Measurements from ENCODE around the gene U2SURP. TPM values are rescaled to one million over a fixed set of nuclear protein-coding genes. Genes with fewer than 3 reads are reported as not detected.

U2SURP gene
- total RNA-seq, 1 experiment from 2014 or later, result 125 TPM

GRCh38 chr3:142982038-142982773, 19.2 kb upstream of the U2SURP start:
- TF ChIP-seq, protein P1, sequence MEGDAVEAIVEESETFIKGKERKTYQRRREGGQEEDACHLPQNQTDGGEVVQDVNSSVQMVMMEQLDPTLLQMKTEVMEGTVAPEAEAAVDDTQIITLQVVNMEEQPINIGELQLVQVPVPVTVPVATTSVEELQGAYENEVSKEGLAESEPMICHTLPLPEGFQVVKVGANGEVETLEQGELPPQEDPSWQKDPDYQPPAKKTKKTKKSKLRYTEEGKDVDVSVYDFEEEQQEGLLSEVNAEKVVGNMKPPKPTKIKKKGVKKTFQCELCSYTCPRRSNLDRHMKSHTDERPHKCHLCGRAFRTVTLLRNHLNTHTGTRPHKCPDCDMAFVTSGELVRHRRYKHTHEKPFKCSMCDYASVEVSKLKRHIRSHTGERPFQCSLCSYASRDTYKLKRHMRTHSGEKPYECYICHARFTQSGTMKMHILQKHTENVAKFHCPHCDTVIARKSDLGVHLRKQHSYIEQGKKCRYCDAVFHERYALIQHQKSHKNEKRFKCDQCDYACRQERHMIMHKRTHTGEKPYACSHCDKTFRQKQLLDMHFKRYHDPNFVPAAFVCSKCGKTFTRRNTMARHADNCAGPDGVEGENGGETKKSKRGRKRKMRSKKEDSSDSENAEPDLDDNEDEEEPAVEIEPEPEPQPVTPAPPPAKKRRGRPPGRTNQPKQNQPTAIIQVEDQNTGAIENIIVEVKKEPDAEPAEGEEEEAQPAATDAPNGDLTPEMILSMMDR (IDR thresholded peaks at IDR 0.05; ENCODE audit: insufficient read depth in 1 of 2, low read depth in 1 of 2, low read length in 1 of 2, severe bottlenecking in 1 of 2, unreplicated experiment in 1 of 2), result no peak
- CTCF ChIA-PET, result no interaction called here

GRCh38 chr3:142983318-142983717, 18.1 kb upstream of the U2SURP start:
- BruUV-seq (replicated peaks), result no TSS peak
- intact Hi-C loops (cut with micrococcal nuclease; ENCODE audit: unreplicated experiment), result no loop called here
- no peaks in the 10 kb centered on the region for H3K36me3 ChIP-seq (ENCODE audit: control insufficient read depth, insufficient read depth, low read length)
- no peak for DNase-seq
- H3K27me3 ChIP-seq (replicated peaks; ENCODE audit: control insufficient read depth, insufficient read depth, low read length), result no peaks in the 10 kb centered on the region
- no peaks in the 10 kb centered on the region for H3K9me3 Mint-ChIP-seq (ENCODE audit: unreplicated experiment)
- TF ChIP-seq, protein P1 (IDR thresholded peaks at IDR 0.05; ENCODE audit: insufficient read depth in 1 of 2, low read depth in 1 of 2, low read length in 1 of 2, severe bottlenecking in 1 of 2, unreplicated experiment in 1 of 2), result no peak
- H3K4me1 ChIP-seq, result no peaks in the 10 kb centered on the region
- H3K27ac Mint-ChIP-seq (ENCODE audit: unreplicated experiment), result no peak overlapping the region
- H3K4me1 Mint-ChIP-seq (ENCODE audit: low read depth, unreplicated experiment), result no peaks in the 10 kb centered on the region
- ChIA-PET CTCF (no interaction called here), POLR2A (no interaction called here)
- H3K27me3 Mint-ChIP-seq (ENCODE audit: insufficient read depth, unreplicated experiment), result peaks cover 14% of the 10 kb centered on the region
- no peak overlapping the region for H3K4me3 Mint-ChIP-seq (ENCODE audit: unreplicated experiment)
- no peaks in the 10 kb centered on the region for H3K36me3 Mint-ChIP-seq (ENCODE audit: insufficient read depth, unreplicated experiment)
- H3K9me3 ChIP-seq, result no peaks in the 10 kb centered on the region
- H3K4me3 ChIP-seq (ENCODE audit: low read depth, low read length), result no peak overlapping the region

More at GRCh38 chr3:142982038-142982773, 19.2 kb upstream of the U2SURP start:
- intact Hi-C loops (cut with micrococcal nuclease; ENCODE audit: unreplicated experiment), result no loop called here
- no peaks in the 10 kb centered on the region for H3K4me1 Mint-ChIP-seq (ENCODE audit: low read depth, unreplicated experiment)
- H3K27me3 Mint-ChIP-seq (ENCODE audit: insufficient read depth, unreplicated experiment), result peaks cover 14% of the 10 kb centered on the region
- H3K9me3 ChIP-seq, result no peaks in the 10 kb centered on the region
- no peak overlapping the region for H3K4me3 ChIP-seq (ENCODE audit: low read depth, low read length)
- no peaks in the 10 kb centered on the region for H3K4me1 ChIP-seq
- no peak for DNase-seq
- H3K9me3 Mint-ChIP-seq (ENCODE audit: unreplicated experiment), result no peaks in the 10 kb centered on the region
- H3K27ac Mint-ChIP-seq (ENCODE audit: unreplicated experiment), result no peak overlapping the region
- BruUV-seq (replicated peaks), result no TSS peak
- no peaks in the 10 kb centered on the region for H3K27me3 ChIP-seq (replicated peaks; ENCODE audit: control insufficient read depth, insufficient read depth, low read length)
- H3K4me3 Mint-ChIP-seq (ENCODE audit: unreplicated experiment), result no peak overlapping the region
- POLR2A ChIA-PET, result no interaction called here
- no peaks in the 10 kb centered on the region for H3K36me3 Mint-ChIP-seq (ENCODE audit: insufficient read depth, unreplicated experiment)
- H3K36me3 ChIP-seq (ENCODE audit: control insufficient read depth, insufficient read depth, low read length), result no peaks in the 10 kb centered on the region

DNA sequence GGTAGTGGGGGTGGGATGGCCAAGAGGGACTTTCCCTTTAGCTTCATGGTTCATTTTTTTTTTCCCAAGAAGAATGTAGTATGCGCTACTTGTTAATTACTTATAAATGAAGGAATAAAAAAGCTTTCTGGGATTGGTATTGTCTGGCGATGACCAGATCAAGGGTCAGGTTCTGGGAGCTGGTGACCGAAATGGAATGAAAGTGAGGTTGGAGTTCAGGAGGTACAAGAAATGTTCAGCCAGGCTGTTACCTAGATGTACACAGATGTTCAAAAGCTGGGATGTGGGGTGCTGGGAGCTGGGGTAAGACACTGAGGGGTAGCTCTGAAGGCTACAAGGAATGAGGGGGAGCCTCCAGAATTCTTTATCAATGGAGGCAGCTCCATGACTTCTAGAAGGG, 17.1 kb upstream of the U2SURP start:
- no peak for DNase-seq
- Mint-ChIP-seq H3K9me3 (ENCODE audit: unreplicated experiment) (no peaks in the 10 kb centered on the region), H3K4me3 (ENCODE audit: unreplicated experiment) (no peak overlapping the region), H3K4me1 (ENCODE audit: low read depth, unreplicated experiment) (no peaks in the 10 kb centered on the region), H3K27me3 (ENCODE audit: insufficient read depth, unreplicated experiment) (peaks cover 14% of the 10 kb centered on the region), H3K27ac (ENCODE audit: unreplicated experiment) (no peak overlapping the region), H3K36me3 (ENCODE audit: insufficient read depth, unreplicated experiment) (no peaks in the 10 kb centered on the region)
- BruUV-seq (replicated peaks), result no TSS peak
- ChIA-PET POLR2A (no interaction called here), CTCF (interaction anchor here (0.6 kb wide), 1 partner anchor 8 kb away, joined by 3 read pairs; no protein-coding TSS in a partner anchor)
- H3K4me1 ChIP-seq, result no peaks in the 10 kb centered on the region
- TF ChIP-seq, protein P1 (IDR thresholded peaks at IDR 0.05; ENCODE audit: insufficient read depth in 1 of 2, low read depth in 1 of 2, low read length in 1 of 2, severe bottlenecking in 1 of 2, unreplicated experiment in 1 of 2), result no peak
- no peaks in the 10 kb centered on the region for H3K9me3 ChIP-seq
- H3K4me3 ChIP-seq (ENCODE audit: low read depth, low read length), result no peak overlapping the region
- H3K36me3 ChIP-seq (ENCODE audit: control insufficient read depth, insufficient read depth, low read length), result no peaks in the 10 kb centered on the region
- intact Hi-C loops (cut with micrococcal nuclease; ENCODE audit: unreplicated experiment), result no loop called here
- no peaks in the 10 kb centered on the region for H3K27me3 ChIP-seq (replicated peaks; ENCODE audit: control insufficient read depth, insufficient read depth, low read length)

Measured in Caco-2 (cell line).